HEK293 (cell line): ENCODE measurements around the gene P2RY6.
A peak's percentile ranks its signal among the peaks of the same experiment; 100 is the strongest.

Source experiments
- CTCF ChIA-PET: fragments of 350-600 bp; formaldehyde crosslinking; extraction: SDS; loops from one replicate; lab custom pipeline; 2021; ENCODE audit warnings: antibody characterized with exemption; lab: Yijun Ruan, JAX
- POLR2A ChIA-PET: fragments of 300-600 bp; formaldehyde crosslinking; extraction: SDS; loops from one replicate; lab custom pipeline; 2020; ENCODE audit warnings: antibody characterized with exemption, inconsistent platforms; lab: Yijun Ruan, JAX
- H3K27ac ChIP-seq: fragments of 200-500 bp; sonication (Bioruptor generic); 2 replicates; pipeline ENCODE4 v1.5.1; 2014; ENCODE audit warnings: low read depth, low read length, control low read depth, inconsistent platforms; ENCODE audit errors: extremely low read depth
- H3K36me3 ChIP-seq, 2 experiments: fragments of 200-500 bp in 1 of 2; sonication (Bioruptor generic) in 1 of 2; 1 replicate in 1 of 2; 2 replicates in 1 of 2; pipeline ENCODE4 v1.5.1; 2014 to 2017; ENCODE audit warnings: inconsistent platforms in 2 of 2, low read length in 2 of 2; ENCODE audit not compliant: control insufficient read depth in 2 of 2, insufficient read depth in 1 of 2
- H3K4me1 ChIP-seq: fragments of 200-500 bp; sonication (Bioruptor generic); 2 replicates; pipeline ENCODE4 v1.5.1; 2014; ENCODE audit warnings: mild to moderate bottlenecking, low read length, inconsistent platforms; ENCODE audit not compliant: control insufficient read depth, insufficient read depth
- H3K4me3 ChIP-seq: 2 replicates; pipeline ENCODE4 v1.5.1; 2011; ENCODE audit warnings: low read depth, mild to moderate bottlenecking, control low read depth, low read length, moderate library complexity
- H3K9me3 ChIP-seq: fragments of 200-500 bp; sonication (Bioruptor generic); 2 replicates; pipeline ENCODE4 v1.5.1; 2014; ENCODE audit warnings: low read depth, low read length, inconsistent platforms; ENCODE audit not compliant: control insufficient read depth, insufficient read depth
- CTCF ChIP-seq: fragments of 450-650 bp; formaldehyde crosslinking; IDR thresholded peaks from 2 replicates; pipeline ENCODE4 v1.5.1; 2016; ENCODE audit warnings: missing biosample characterization, missing genetic modification characterization
- EGR2 ChIP-seq: fragments of 450-650 bp; formaldehyde crosslinking; IDR thresholded peaks from 2 replicates; pipeline ENCODE4 v1.5.1; 2016; ENCODE audit warnings: low read depth, missing biosample characterization, missing genetic modification characterization
- MEIS1 ChIP-seq: sonication (generic); formaldehyde crosslinking; IDR thresholded peaks from 2 replicates; pipeline ENCODE4 v1.8.1; 2022; ENCODE audit warnings: missing genetic modification reagents, mild to moderate bottlenecking, borderline replicate concordance
- PATZ1 ChIP-seq: fragments of 450-650 bp; formaldehyde crosslinking; IDR thresholded peaks from 2 replicates; pipeline ENCODE4 v1.5.1; 2016; ENCODE audit warnings: missing biosample characterization, missing genetic modification characterization
- PRDM1 ChIP-seq: fragments of 450-650 bp; formaldehyde crosslinking; IDR thresholded peaks from 2 replicates; pipeline ENCODE4; 2016; ENCODE audit warnings: missing biosample characterization, missing genetic modification characterization
- PRDM10 ChIP-seq: fragments of 450-650 bp; formaldehyde crosslinking; IDR thresholded peaks from 2 replicates; pipeline ENCODE4 v1.5.1; 2016; ENCODE audit warnings: missing biosample characterization, missing genetic modification characterization
- TRIM28 ChIP-seq: IDR thresholded peaks from 2 replicates; pipeline ENCODE4 v1.6.1; 2011; ENCODE audit warnings: low read length, control low read depth, borderline replicate concordance
- YY1 ChIP-seq: fragments of 450-650 bp; formaldehyde crosslinking; IDR thresholded peaks from 2 replicates; pipeline ENCODE4 v1.5.1; 2018; ENCODE audit warnings: missing biosample characterization, missing genetic modification characterization
- ZFHX2 ChIP-seq: fragments of 450-650 bp; formaldehyde crosslinking; conservative IDR thresholded peaks from 2 replicates; pipeline ENCODE4 v1.5.1; 2016; ENCODE audit warnings: missing biosample characterization, missing genetic modification characterization
- ZNF121 ChIP-seq: fragments of 450-650 bp; formaldehyde crosslinking; IDR thresholded peaks from 2 replicates; pipeline ENCODE4 v1.5.1; 2016; ENCODE audit warnings: missing biosample characterization, missing genetic modification characterization
- ZNF133 ChIP-seq: fragments of 450-650 bp; formaldehyde crosslinking; IDR thresholded peaks from 2 replicates; pipeline ENCODE4 v1.5.1; 2016; ENCODE audit warnings: missing biosample characterization, missing genetic modification characterization
- ZNF140 ChIP-seq: fragments of 450-650 bp; formaldehyde crosslinking; IDR thresholded peaks from 2 replicates; pipeline ENCODE4 v1.5.1; 2016; ENCODE audit warnings: missing biosample characterization, missing genetic modification characterization
- ZNF16 ChIP-seq: fragments of 450-650 bp; formaldehyde crosslinking; IDR thresholded peaks from 2 replicates; pipeline ENCODE4 v1.5.1; 2016; ENCODE audit warnings: low read depth, missing biosample characterization, missing genetic modification characterization
- ZNF184 ChIP-seq: fragments of 450-650 bp; IDR thresholded peaks from 2 replicates; pipeline ENCODE4 v1.5.1; 2018; ENCODE audit warnings: missing biosample characterization, mild to moderate bottlenecking, missing genetic modification characterization
- ZNF335 ChIP-seq: fragments of 450-650 bp; formaldehyde crosslinking; conservative IDR thresholded peaks from 2 replicates; pipeline ENCODE4 v1.5.1; 2016; ENCODE audit warnings: missing biosample characterization, missing genetic modification characterization
- ZNF514 ChIP-seq: fragments of 450-650 bp; formaldehyde crosslinking; IDR thresholded peaks from 2 replicates; pipeline ENCODE4 v1.5.1; 2016; ENCODE audit warnings: missing biosample characterization, missing genetic modification characterization
- ZNF530 ChIP-seq: fragments of 450-650 bp; formaldehyde crosslinking; IDR thresholded peaks from 2 replicates; pipeline ENCODE4 v1.5.1; 2016; ENCODE audit warnings: low read depth, missing biosample characterization, missing genetic modification characterization
- ZNF610 ChIP-seq: fragments of 450-650 bp; formaldehyde crosslinking; IDR thresholded peaks from 2 replicates; pipeline ENCODE4 v1.5.1; 2016; ENCODE audit warnings: missing biosample characterization, missing genetic modification characterization, borderline replicate concordance
- ZNF629 ChIP-seq: fragments of 450-650 bp; formaldehyde crosslinking; IDR thresholded peaks from 2 replicates; pipeline ENCODE4 v1.5.1; 2017; ENCODE audit warnings: missing biosample characterization, missing genetic modification characterization
- ZNF768 ChIP-seq: fragments of 450-650 bp; formaldehyde crosslinking; IDR thresholded peaks from 2 replicates; pipeline ENCODE4 v1.5.1; 2018; ENCODE audit warnings: missing biosample characterization, mild to moderate bottlenecking, missing genetic modification characterization
- ZNF837 ChIP-seq: fragments of 450-650 bp; formaldehyde crosslinking; IDR thresholded peaks from 2 replicates; pipeline ENCODE4 v1.5.1; 2016; ENCODE audit warnings: missing biosample characterization, missing genetic modification characterization

The P2RY6 gene

GRCh38 chr11:73327812-73328364 is 55.8 kb downstream of the P2RY6 start:
- ChIA-PET CTCF (interaction anchor here (2.1 to 6.9 kb wide), 5 partner anchors 8 to 23 kb away, joined by 4 to 74 read pairs (median 16); partner anchors contain the start of gene ARHGEF17), POLR2A (interaction anchor here (1.0 to 3.7 kb wide), 2 partner anchors 13 to 19 kb away, joined by 3 to 32 read pairs; partner anchors contain the start of gene ARHGEF17)
- Histone ChIP-seq H3K4me1 (no peaks in the 10 kb centered on the region), H3K27ac (no peak overlapping the region), H3K36me3 (peaks cover 0 to 4% of the 10 kb centered on the region in 2 experiments; a peak in 1 of 3 replicates), H3K4me3 (no peak overlapping the region), H3K9me3 (no peaks in the 10 kb centered on the region)
- TF ChIP-seq ZNF530 (tag by site-specific recombination) (no peak), MEIS1 (CRISPR knock-in tag) (no peak), ZNF629 (tag by site-specific recombination) (0 out of 2 replicates have a peak, but pooled peaks have one; percentile 25), ZNF514 (tag by site-specific recombination) (no peak), PRDM10 (tag by site-specific recombination) (0 out of 2 replicates have a peak, but pooled peaks have one; percentile 25), ZNF837 (tag by site-specific recombination) (no peak)

GRCh38 chr11:73330569-73331093 is 58.5 kb downstream of the P2RY6 start:
- POLR2A ChIA-PET, result interaction anchor here (1.5 to 2.0 kb wide), 3 partner anchors 17 to 23 kb away, joined by 3 to 12 read pairs (median 9); partner anchors contain the start of gene ARHGEF17
- H3K9me3 ChIP-seq, result no peaks in the 10 kb centered on the region
- peaks cover 4% of the 10 kb centered on the region; the same call in 1 of the 2 replicates for H3K4me1 ChIP-seq
- no peak overlapping the region for H3K4me3 ChIP-seq
- no peak overlapping the region for H3K27ac ChIP-seq
- peaks cover 0 to 2% of the 10 kb centered on the region in 2 experiments; a peak in 1 of 3 replicates for H3K36me3 ChIP-seq
- TF ChIP-seq ZNF768 (tag by site-specific recombination), result peak; percentile 57; the same call in 1 of the 2 replicates
- 0 out of 2 replicates have a peak, but pooled peaks have one; percentile 5 for TF ChIP-seq CTCF (tag by site-specific recombination)
- 0 out of 2 replicates have a peak, but pooled peaks have one; percentile 12 for TF ChIP-seq ZFHX2 (tag by site-specific recombination)
- no peak for TF ChIP-seq ZNF184 (tag by site-specific recombination)
- 0 out of 2 replicates have a peak, but pooled peaks have one; percentile 10 for TF ChIP-seq EGR2 (tag by site-specific recombination)
- CTCF ChIA-PET, result interaction anchor here (1.1 to 6.9 kb wide), 5 partner anchors 9 to 62 kb away, joined by 3 to 74 read pairs (median 8); partner anchors contain the start of gene ARHGEF17

- H3K36me3 ChIP-seq, result no peaks in the 10 kb centered on the region
- no peak overlapping the region for H3K4me3 ChIP-seq
- ChIA-PET POLR2A (interaction anchor here (1.5 to 2.0 kb wide), 3 partner anchors 17 to 24 kb away, joined by 3 to 12 read pairs (median 9); partner anchors contain the start of gene ARHGEF17), CTCF (interaction anchor here (0.6 to 6.9 kb wide), 6 partner anchors 10 to 121 kb away, joined by 3 to 74 read pairs (median 6); partner anchors contain the start of gene ARHGEF17)
- no peaks in the 10 kb centered on the region for H3K9me3 ChIP-seq
- H3K27ac ChIP-seq, result no peak overlapping the region
- H3K4me1 ChIP-seq, result peaks cover 4% of the 10 kb centered on the region; the same call in 1 of the 2 replicates
- TF ChIP-seq ZNF133 (no peak), ZNF121 (tag by site-specific recombination) (no peak), YY1 (tag by site-specific recombination) (no peak), TRIM28 (no peak), ZNF16 (tag by site-specific recombination) (no peak), PATZ1 (no peak), ZNF610 (tag by site-specific recombination) (no peak), ZNF140 (tag by site-specific recombination) (no peak), ZNF335 (tag by site-specific recombination) (no peak), PRDM1 (tag by site-specific recombination) (no peak)
Measured at GRCh38 chr11:73331138-73331916, 59.2 kb downstream of the P2RY6 start.
